GM18498 (cell line): ENCODE results near the gene MFAP2.
"Not testable (repeated sequence)": the region's sequence is repeated elsewhere in the genome, so short reads cannot be mapped to it uniquely, and the experiment has no call there.

Source experiments
- ATAC-seq: cut with Tn5 transposase; IDR thresholded peaks from one replicate; pipeline ENCODE4 v1.9.1; 2021; ENCODE audit warnings: mild to moderate bottlenecking, moderate library complexity; ENCODE audit not compliant: unreplicated experiment

Gene MFAP2

DNA sequence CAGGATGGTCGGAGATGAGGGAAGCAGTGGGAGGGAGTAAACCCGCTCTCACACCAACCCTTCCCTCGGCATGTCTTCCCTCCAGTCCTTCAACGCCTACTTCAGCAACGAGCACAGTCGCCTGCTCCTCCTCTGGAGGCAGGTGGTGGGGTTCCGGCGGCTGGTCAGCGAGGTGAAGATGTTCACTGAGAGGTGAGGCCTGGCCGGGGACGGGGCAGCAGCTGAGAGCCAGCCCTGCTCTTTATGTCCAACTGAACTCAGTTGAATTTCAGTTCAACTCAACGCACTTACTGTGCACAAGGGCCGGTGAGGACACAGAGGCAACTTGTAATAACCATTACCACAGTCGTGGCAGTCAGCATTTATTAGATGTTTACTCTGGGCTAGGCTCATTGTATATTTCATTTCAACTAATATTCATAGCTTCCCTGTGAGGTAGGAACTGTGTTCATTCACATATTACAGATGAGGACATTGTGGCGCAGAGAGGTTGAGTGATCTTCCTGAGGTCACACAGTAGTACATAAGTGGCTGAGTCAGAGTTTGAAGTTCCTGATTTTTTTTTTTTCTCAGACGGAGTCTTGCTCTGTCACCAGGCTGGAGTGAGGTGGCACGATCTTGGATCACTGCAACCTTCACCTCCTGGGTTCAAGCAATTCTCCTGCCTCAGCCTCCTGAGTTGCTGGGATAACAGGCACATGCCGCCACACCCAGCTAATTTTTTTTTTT lies 49.0 kb downstream of the MFAP2 start:
- not testable (repeated sequence) for ATAC-seq

DNA sequence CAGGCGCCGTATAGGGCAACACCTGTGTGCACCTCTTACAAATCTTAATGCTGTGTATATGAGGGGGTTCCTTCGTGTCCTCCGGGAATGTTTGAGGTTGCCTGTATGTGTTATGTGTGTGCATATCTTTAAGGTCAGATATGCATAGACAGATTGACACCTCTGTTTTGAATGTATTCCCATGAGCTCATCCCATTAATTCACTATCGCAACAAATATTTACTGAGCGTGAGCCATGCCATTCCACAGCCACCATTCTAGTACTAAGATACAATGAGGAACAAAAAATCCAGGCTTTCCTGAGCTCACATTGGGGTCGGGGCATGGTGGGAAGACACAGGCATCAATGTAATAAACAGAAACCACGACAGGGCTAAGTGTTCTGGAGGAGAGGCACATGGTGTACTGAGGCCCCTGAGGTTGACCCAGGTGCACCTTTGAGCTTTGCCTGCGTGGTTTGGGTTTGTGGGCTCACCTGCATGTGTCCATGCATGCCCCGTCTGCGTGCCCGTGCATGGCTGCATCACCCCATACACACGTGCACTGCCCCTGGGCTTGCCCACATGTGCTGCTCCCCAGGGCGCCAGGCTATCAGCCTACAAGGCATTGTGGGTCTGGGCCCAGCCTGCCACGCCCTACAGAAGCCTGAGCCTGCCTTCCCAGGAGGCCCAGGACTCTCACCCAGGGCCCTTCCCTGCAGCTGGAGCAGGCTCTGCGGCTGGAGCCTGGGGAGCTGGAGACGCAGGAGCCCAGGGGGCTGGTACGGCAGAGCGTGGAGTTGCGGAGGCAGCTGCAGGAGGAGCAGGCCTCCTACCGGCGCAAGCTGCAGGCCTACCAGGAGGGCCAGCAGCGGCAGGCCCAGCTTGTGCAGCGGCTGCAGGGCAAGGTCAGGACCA lies 51.0 kb downstream of the MFAP2 start:
- not testable (repeated sequence) for ATAC-seq

DNA sequence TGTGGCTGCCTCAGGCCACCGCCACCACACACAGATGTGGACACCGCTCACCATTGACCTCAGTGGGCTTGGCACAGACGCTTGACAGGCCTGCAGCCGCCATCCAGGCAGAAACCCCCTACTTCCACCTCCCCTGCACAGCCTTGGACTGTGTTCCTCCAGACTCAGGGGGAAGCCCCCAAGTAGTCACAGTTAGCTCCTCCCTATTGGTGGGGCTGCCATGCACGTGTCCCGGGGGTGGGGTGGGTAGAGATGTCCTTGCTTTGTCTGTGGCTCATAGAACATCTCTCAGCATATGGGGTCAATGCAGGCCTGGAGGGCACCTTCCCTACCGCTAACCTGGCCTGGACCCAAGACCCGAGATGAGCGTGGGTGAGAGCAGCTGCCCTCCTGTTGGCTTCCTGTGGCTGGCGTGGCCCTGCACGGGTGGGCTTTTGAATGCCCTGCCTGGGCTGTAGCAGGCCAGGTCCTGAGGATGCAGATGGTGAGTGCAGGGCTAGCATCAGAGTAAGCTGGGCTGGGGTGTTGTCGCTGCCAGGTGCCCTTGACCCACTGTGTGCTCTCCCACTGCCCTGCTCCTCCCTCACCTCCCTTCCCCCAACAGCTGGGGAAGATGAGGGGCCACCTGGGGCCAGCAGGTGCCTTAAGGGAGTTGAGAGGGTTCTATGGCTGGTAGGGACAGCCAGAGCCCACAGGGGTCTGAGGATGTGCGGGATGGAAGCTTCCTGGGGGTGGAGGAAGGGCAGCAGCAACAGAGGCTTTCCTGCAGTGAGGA lies 52.5 kb downstream of the MFAP2 start:
- ATAC-seq, result no peak

DNA sequence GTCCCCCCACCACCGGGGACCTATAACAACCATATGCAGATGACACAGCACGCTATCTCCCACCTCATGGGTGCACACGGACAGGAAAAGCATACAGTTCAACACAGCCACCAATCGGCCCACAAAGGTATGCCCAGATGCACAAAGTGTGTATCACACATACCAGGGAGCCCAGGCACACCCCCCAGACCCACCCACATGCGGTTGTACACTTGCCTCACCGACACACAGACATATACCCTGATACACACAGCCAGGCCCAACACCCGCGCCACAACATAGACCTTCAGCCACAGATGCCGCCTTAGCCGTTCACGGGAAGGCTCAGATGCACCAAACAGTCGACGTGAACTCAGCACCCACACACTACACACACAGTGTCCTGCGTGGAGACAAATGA lies 53.2 kb downstream of the MFAP2 start:
- ATAC-seq, result no peak

DNA sequence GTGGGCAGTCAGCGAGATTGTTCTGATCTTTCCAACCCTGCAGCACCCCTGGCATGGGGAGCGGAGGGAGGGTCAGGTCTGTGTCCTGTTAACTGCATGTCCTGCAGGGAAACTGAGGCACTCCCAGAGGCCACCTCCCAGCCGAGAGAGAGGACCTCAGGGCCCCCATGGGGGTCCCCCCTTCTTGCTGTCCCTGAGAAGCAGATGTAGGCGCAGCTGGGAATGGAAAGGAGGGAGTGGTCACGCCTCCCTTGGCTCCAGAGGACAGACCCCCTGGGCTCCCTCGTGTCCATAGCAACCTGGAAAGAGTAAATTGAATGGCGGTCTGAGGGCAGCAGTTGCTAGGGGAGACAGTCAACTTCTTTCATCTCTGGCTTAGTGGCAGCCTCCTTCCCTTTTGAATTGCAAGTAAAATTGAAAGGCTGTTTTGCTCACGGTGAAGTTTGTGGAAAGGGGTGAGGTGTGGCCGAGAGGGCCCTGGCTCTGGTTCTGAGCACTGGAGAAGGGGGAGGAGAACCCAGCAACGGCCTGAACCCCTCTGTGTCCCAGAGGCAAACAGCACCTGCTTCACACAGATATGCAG lies 53.8 kb downstream of the MFAP2 start:
- no peak for ATAC-seq

DNA sequence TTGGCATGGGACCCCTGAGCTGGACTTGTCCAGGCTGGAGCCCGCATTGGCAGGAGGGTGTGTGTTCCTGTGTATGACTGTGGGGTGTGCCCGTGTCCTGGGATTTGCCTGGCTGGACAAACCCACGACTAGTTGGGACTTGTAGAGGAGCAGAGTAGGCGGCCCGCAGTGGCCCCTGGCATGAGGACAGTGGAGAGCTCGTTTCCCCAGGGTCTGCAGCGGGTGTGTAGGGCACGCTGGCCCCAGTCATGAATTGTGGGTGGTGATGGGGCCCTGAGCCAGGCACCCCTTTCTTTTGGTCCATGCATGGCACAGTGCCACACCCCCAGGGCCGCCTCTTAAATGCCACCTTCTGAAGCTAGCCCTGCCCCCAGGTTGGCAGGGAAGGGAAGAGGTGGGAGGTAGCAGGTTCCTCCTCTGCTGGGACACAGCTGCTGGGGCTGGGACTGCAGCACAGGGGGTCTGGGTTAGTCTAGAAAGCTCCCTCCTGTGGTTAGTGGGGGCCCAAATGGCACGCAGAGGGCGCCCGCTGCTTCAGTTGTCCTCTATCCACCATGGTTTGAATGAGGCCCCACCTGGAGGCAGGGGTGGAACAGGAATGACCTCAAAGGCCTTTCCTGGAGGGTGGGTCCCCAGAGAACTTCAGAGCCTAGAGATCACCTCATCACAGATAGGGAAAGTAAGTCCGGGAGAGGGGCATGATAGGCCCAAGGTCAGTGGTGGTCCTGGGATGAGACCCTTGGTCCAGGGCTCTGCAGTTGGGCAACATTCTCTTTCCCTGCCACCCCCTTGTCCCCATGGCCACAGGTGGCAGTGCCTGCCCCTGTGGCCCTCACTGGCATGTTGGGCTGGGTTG lies 54.6 kb downstream of the MFAP2 start:
- ATAC-seq, result no peak

DNA sequence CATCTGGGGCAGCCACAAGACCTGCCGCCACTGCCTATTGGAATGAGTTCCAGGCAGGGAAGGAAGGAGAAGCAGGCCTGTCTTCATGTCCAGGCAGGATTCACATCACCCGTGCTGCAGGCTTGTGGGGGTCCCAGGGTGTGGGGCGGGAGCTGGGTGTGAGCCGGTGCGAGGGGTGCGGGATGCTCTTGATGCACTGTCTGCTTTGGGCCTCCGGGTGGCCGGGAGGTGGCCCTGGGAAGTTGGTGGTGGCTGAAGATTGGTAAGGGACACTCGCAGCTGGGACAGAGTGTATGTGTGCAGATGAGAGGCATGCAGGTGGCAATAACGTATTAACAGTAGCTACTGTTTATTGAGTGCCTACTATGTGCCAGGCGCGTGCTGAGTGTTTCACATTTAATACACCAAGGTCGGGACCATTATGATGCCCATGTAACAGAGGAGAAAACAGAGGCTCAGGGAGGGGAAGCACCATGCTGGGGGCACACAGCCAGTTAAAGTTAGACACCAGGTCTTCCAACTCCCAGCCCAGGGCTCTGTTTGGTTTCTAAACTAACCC lies 55.4 kb downstream of the MFAP2 start:
- ATAC-seq, result no peak
